ENCODE data around the gene SENP7. TPM values are rescaled to one million over a fixed set of nuclear protein-coding genes. Genes with fewer than 3 reads are reported as not detected.
"Not testable (repeated sequence)": the region's sequence is repeated elsewhere in the genome, so short reads cannot be mapped to it uniquely, and the experiment has no call there.

Gene SENP7, protein sequence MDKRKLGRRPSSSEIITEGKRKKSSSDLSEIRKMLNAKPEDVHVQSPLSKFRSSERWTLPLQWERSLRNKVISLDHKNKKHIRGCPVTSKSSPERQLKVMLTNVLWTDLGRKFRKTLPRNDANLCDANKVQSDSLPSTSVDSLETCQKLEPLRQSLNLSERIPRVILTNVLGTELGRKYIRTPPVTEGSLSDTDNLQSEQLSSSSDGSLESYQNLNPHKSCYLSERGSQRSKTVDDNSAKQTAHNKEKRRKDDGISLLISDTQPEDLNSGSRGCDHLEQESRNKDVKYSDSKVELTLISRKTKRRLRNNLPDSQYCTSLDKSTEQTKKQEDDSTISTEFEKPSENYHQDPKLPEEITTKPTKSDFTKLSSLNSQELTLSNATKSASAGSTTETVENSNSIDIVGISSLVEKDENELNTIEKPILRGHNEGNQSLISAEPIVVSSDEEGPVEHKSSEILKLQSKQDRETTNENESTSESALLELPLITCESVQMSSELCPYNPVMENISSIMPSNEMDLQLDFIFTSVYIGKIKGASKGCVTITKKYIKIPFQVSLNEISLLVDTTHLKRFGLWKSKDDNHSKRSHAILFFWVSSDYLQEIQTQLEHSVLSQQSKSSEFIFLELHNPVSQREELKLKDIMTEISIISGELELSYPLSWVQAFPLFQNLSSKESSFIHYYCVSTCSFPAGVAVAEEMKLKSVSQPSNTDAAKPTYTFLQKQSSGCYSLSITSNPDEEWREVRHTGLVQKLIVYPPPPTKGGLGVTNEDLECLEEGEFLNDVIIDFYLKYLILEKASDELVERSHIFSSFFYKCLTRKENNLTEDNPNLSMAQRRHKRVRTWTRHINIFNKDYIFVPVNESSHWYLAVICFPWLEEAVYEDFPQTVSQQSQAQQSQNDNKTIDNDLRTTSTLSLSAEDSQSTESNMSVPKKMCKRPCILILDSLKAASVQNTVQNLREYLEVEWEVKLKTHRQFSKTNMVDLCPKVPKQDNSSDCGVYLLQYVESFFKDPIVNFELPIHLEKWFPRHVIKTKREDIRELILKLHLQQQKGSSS
- total RNA-seq: 10 to 100 TPM in 6 of 9 donors, 1 to 10 TPM in 3; 6.2 to 43.0 (median 13.5) TPM
- 10 to 100 TPM in 1 of 3 donors, 1 to 10 TPM in 2; 7.0 to 12.9 (median 10.0) TPM for polyA plus RNA-seq
- long read RNA-seq, donor 1: 0 reads
- long read RNA-seq, donor 2, full-length matches to known transcripts: 2 of 2 reads
- long read RNA-seq, donor 2, partial matches to known transcripts: 0 of 2 reads
- long read RNA-seq, donor 2, other reads (novel, unspliced or antisense): 0 of 2 reads
- long read RNA-seq, donor 3: 0 reads
- long read RNA-seq, donor 4, partial matches to known transcripts: 6 of 8 reads
- long read RNA-seq, donor 4, other reads (novel, unspliced or antisense): 2 of 8 reads
- long read RNA-seq, donor 5, full-length matches to known transcripts: 1 of 3 reads
- long read RNA-seq, donor 5, partial matches to known transcripts: 0 of 3 reads
- long read RNA-seq, donor 5, other reads (novel, unspliced or antisense): 2 of 3 reads
- long read RNA-seq, donor 6, partial matches to known transcripts: 4 of 10 reads
- long read RNA-seq, donor 6, other reads (novel, unspliced or antisense): 5 of 10 reads
- long read RNA-seq, donor 7: 0 reads
- long read RNA-seq, donor 8, partial matches to known transcripts: 0 of 1 reads
- long read RNA-seq, donor 8, other reads (novel, unspliced or antisense): 0 of 1 reads
- long read RNA-seq, donor 9: 0 reads
- long read RNA-seq, donor 10: 0 reads

DNA sequence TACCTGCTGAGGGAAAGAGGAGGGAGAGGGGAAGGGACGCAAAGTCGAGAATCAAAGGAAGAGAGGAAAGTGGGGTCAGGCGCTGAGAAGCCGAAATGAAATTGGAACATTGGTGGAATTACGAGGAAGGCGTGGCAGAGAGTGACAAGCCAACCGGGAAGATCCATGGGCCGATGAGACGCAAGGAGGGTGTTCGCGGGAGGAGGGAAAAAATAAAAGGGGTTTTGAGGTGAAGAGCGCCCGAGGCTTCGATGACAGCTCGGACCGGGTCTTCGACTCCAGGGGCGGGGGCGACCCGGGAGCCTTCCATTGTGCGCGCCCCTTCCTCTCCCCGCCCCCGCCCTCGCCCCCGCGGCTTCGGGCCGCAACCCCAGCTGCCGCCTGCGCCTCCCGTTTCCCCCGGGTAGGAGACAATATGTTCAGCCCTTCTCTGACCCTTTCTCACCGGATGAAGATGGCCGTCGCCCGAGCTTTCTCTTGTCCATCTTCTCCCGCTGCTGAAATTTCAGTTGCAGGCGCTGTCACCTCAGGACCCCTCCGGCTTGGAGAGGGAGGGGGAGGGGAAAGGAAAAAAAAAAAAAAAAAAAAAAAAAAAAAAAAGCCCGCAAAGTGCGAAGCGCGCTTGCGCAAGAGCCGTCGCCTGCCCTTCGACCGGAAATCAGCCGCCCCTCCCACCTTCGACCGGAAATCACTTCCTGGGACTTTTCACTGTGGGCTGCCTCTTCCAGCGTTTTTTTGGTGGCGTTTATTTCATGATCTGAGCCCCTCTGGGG, at the start of gene SENP7:
Gene SENP7 (minus strand): TSS at position 567 of the 773 bp plus-strand sequence. CDS start 82 bp downstream, at position 485.
- Histone ChIP-seq H3K27ac (peak within 1 kb of the TSS; percentile 73 to 99 (median 96)), H3K4me1 (replicated peaks in 1 of 2) (peaks cover 0 to 15% of the 10 kb centered on the region in 2 donors), H3K27me3 (no peaks in the 10 kb centered on the region), H3K36me3 (replicated peaks in 1 of 2) (no peaks in the 10 kb centered on the region), H3K4me3 (peak within 1 kb of the TSS; percentile 31 to 95 (median 59)), H3K9me3 (replicated peaks in 1 of 3) (no peaks in the 10 kb centered on the region)
- intact Hi-C loops (cut with DNase I): no loop called here
- peak; percentile 84 to 92 (median 90) for DNase-seq
- WGBS, 4 donors: 0 to 1% (median 0%) methylated on average over 47 to 51 of the region's 54 CpGs
- TF ChIP-seq POLR2A (IDR thresholded peaks at IDR 0.05) (peak; percentile 16 to 76), CTCF (IDR thresholded peaks at IDR 0.05) (no peak)

DNA sequence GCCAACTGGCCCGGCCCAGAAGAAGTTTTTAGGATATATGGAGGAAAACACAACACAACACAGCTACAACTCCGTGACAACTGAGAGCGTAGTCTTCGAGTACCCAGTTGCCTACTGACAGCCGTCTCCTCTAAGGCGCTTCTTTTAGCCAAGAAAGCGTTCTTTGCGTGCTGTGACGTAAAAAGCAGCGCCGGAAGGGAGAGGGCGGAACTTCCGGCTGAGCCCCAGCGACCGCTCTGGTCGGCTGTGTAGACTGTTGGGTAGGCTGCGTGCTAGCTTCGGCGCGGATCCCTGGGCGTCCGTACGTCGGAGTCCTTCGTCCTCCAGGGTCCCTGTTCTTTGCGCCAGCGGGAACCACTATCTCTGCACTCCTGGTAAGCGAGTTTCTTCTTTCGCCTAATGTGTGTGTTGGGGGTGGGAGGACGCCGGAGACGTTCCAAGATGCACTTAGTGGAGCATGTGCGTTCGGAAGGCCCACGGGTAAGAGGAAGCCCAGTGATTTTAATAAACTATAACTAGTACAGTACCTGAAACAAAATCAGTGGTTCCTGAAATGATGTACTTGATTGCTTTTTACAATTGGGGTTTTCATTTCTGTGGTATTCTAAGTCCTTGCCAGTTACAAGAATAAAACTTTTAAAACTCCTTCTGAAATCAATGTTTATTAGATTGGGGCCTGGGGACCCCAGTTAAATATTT, 48.8 kb upstream of the SENP7 start, which contains the start of gene TRMT10C:
Gene TRMT10C (plus strand): TSS at position 239 of the 699 bp plus-strand sequence. CDS start 2,914 bp downstream, outside the sequence.
- DNase-seq: peak; percentile 89 to 96 (median 93)
- Histone ChIP-seq H3K27me3 (peaks cover 6% of the 10 kb centered on the region), H3K36me3 (replicated peaks in 1 of 2) (peaks cover 0 to 13% of the 10 kb centered on the region in 2 donors), H3K9me3 (replicated peaks in 1 of 3) (no peaks in the 10 kb centered on the region), H3K4me3 (peak within 1 kb of the TSS; percentile 49 to 88 (median 76)), H3K4me1 (replicated peaks in 1 of 2) (peaks cover 7 to 12% of the 10 kb centered on the region in 2 donors), H3K27ac (peak within 1 kb of the TSS; percentile 63 to 88 (median 84))
- 0 to 1% (median 1%) methylated on average over 10 to 35 of the region's 35 CpGs for WGBS, 4 donors
- intact Hi-C loops (cut with DNase I): no loop called here
- TF ChIP-seq CTCF (IDR thresholded peaks at IDR 0.05) (no peak), POLR2A (IDR thresholded peaks at IDR 0.05) (peak; percentile 69 to 85)

DNA sequence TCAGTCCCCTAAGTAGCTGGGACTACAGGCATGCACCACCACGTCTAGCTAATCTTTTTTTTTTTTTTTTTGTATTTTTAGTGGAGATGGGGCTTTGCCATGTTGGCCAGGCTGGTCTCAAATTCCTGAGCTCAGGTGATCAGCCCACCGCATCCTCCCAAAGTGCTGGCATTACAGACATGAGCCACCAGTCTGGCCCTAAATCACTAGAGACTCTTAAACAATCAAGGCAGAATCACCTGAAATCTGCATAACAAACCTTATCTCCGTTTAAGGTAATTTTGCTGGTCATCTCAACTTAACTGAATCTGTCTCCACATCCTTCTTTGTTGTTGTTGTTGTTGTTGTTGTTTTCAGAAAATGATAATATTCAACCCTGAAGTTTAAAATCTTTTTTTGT, 43.1 kb upstream of the SENP7 start:
- DNase-seq: no peak
- Histone ChIP-seq H3K27me3 (peaks cover 11% of the 10 kb centered on the region), H3K4me1 (replicated peaks in 1 of 2) (no peaks in the 10 kb centered on the region), H3K36me3 (replicated peaks in 1 of 2) (no peaks in the 10 kb centered on the region), H3K4me3 (no peak overlapping the region), H3K9me3 (replicated peaks in 1 of 3) (no peaks in the 10 kb centered on the region), H3K27ac (no peak overlapping the region)
- 58 to 66% (median 65%) methylated on average over 3 of the region's 3 CpGs for WGBS, 4 donors
- intact Hi-C loops (cut with DNase I): no loop called here
- TF ChIP-seq POLR2A (IDR thresholded peaks at IDR 0.05) (no peak), CTCF (IDR thresholded peaks at IDR 0.05) (no peak)

GRCh38 chr3:101553381-101553780, 40.4 kb upstream of the SENP7 start:
- H3K4me1 ChIP-seq (replicated peaks in 1 of 2); H3K27ac ChIP-seq; H3K9me3 ChIP-seq (replicated peaks in 1 of 3); H3K27me3 ChIP-seq; intact Hi-C loops (cut with DNase I); H3K36me3 ChIP-seq (replicated peaks in 1 of 2); H3K4me3 ChIP-seq; DNase-seq: not testable (repeated sequence)
- 77 to 87% (median 82%) methylated on average over 5 of the region's 5 CpGs for WGBS, 4 donors

DNA sequence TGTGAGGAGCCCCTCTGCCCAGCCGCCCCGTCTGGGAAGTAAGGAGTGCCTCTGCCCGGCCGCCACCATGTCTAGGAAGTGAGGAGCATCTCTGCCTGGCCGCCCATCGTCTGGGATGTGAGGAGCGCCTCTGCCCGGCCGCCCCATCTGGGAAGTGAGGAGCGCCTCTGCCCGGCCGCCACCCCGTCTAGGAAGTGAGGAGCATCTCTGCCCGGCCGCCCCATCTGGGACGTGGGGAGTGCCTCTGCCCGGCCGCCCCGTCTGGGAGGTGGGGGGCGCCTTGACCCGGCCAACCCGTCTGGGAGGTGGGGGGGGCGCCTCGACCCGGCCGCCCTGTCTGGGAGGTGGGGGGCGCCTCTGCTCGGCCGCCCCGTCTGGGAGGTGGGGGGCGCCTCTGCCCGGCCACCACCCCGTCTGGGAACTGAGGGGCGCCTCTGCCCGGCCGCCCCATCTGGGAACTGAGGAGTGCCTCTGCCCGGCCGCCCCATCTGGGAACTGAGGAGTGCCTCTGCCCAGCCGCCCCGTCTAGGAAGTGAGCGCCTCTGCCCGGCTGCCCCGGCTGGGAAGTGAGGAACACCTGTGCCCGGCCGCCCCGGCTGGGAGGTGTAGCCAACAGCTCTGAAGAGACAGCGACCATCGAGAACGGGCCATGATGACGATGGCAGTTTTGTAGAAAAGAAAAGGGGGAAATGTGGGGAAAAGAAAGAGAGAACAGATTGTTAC, 38.5 kb upstream of the SENP7 start:
- intact Hi-C loops (cut with DNase I); H3K27ac ChIP-seq; H3K9me3 ChIP-seq (replicated peaks in 1 of 3); H3K4me3 ChIP-seq; H3K36me3 ChIP-seq (replicated peaks in 1 of 2); H3K4me1 ChIP-seq (replicated peaks in 1 of 2); DNase-seq; H3K27me3 ChIP-seq: not testable (repeated sequence)
- 92 to 98% (median 97%) methylated on average over 11 to 50 of the region's 50 CpGs for WGBS, 4 donors
